Measurements from ENCODE around the gene ZNF157. TPM values are rescaled to one million over a fixed set of nuclear protein-coding genes. Genes with fewer than 3 reads are reported as not detected.
A peak's percentile ranks its signal among the peaks of the same experiment; 100 is the strongest.

Gene ZNF157
- total RNA-seq, 1 donor from 2014 or later = 0.54 TPM

GRCh38 chrX:47384502-47384901 is 14.1 kb downstream of the ZNF157 start:
- H4K20me1 ChIP-seq (ENCODE audit: insufficient read depth, low read length) = no peaks in the 10 kb centered on the region
- H3K79me2 ChIP-seq (ENCODE audit: insufficient read depth, low read length) = no peaks in the 10 kb centered on the region
- Mint-ChIP-seq H3K36me3 (ENCODE audit: low read depth, unreplicated experiment) (no peaks in the 10 kb centered on the region), H3K4me1 (ENCODE audit: low read depth, unreplicated experiment) (no peaks in the 10 kb centered on the region), H3K4me3 (ENCODE audit: unreplicated experiment) (no peak overlapping the region), H3K27ac (ENCODE audit: unreplicated experiment) (no peak overlapping the region), H3K9me3 (ENCODE audit: unreplicated experiment) (no peaks in the 10 kb centered on the region), H3K27me3 (ENCODE audit: low read depth, unreplicated experiment) (no peaks in the 10 kb centered on the region)
- H2AFZ ChIP-seq (ENCODE audit: low read depth, low read length) = no peak overlapping the region
- no peaks in the 10 kb centered on the region for H3K27me3 ChIP-seq (ENCODE audit: insufficient read depth, low read length)
- FAIRE-seq (peak; percentile 73), DNase-seq (ENCODE audit: low read depth) (peak; percentile 8)
- TF ChIP-seq CTCF (IDR thresholded peaks at IDR 0.05; ENCODE audit: insufficient read depth, low read depth, low read length) (peak; percentile 71), EZH2 (IDR thresholded peaks at IDR 0.05; ENCODE audit: insufficient read depth, low read length) (no peak)
- H3K9ac ChIP-seq (ENCODE audit: low read length) = no peak overlapping the region
- no peak overlapping the region for H3K27ac ChIP-seq (ENCODE audit: low read depth, low read length)
- H3K4me2 ChIP-seq (ENCODE audit: low read length) = peak overlapping the region; percentile 22
- H3K4me3 ChIP-seq (ENCODE audit: insufficient read depth, low read depth, low read length) = no peak overlapping the region
- no peaks in the 10 kb centered on the region for H3K4me1 ChIP-seq (ENCODE audit: insufficient read depth, low read length)
- H3K9me3 ChIP-seq (ENCODE audit: insufficient read depth, low read depth, low read length) = no peaks in the 10 kb centered on the region
- H3K36me3 ChIP-seq (ENCODE audit: insufficient read depth, low read length) = no peaks in the 10 kb centered on the region

- FAIRE-seq = no peak
Observed at GRCh38 chrX:47390780-47391179, 20.4 kb downstream of the ZNF157 start.

More at GRCh38 chrX:47390780-47391179, 20.4 kb downstream of the ZNF157 start:
- H3K4me1 ChIP-seq (ENCODE audit: insufficient read depth, low read length) = no peaks in the 10 kb centered on the region
- H2AFZ ChIP-seq (ENCODE audit: low read depth, low read length) = no peak overlapping the region
- TF ChIP-seq EZH2 (IDR thresholded peaks at IDR 0.05; ENCODE audit: insufficient read depth, low read length) (no peak), CTCF (IDR thresholded peaks at IDR 0.05; ENCODE audit: insufficient read depth, low read depth, low read length) (no peak)
- DNase-seq (ENCODE audit: low read depth) = no peak
- no peaks in the 10 kb centered on the region for H3K79me2 ChIP-seq (ENCODE audit: insufficient read depth, low read length)
- H3K36me3 ChIP-seq (ENCODE audit: insufficient read depth, low read length) = no peaks in the 10 kb centered on the region
- H3K4me2 ChIP-seq (ENCODE audit: low read length) = no peak overlapping the region
- no peak overlapping the region for H3K27ac ChIP-seq (ENCODE audit: low read depth, low read length)
- H3K9ac ChIP-seq (ENCODE audit: low read length) = no peak overlapping the region
- no peaks in the 10 kb centered on the region for H3K27me3 ChIP-seq (ENCODE audit: insufficient read depth, low read length)
- Mint-ChIP-seq H3K4me3 (ENCODE audit: unreplicated experiment) (no peak overlapping the region), H3K4me1 (ENCODE audit: low read depth, unreplicated experiment) (no peaks in the 10 kb centered on the region), H3K9me3 (ENCODE audit: unreplicated experiment) (peaks cover 6% of the 10 kb centered on the region), H3K27ac (ENCODE audit: unreplicated experiment) (no peak overlapping the region), H3K27me3 (ENCODE audit: low read depth, unreplicated experiment) (no peaks in the 10 kb centered on the region), H3K36me3 (ENCODE audit: low read depth, unreplicated experiment) (no peaks in the 10 kb centered on the region)
- no peaks in the 10 kb centered on the region for H3K9me3 ChIP-seq (ENCODE audit: insufficient read depth, low read depth, low read length)
- no peak overlapping the region for H3K4me3 ChIP-seq (ENCODE audit: insufficient read depth, low read depth, low read length)
- no peaks in the 10 kb centered on the region for H4K20me1 ChIP-seq (ENCODE audit: insufficient read depth, low read length)
